Neuron (in vitro differentiated cells): ENCODE data around the gene ALK.

ENCODE experiments used
- H2AFZ ChIP-seq: one replicate; pipeline ENCODE4 v1.6.1; 2013; ENCODE audit warnings: low read depth, mild to moderate bottlenecking, inconsistent platforms, low read length, moderate library complexity
- H3K27me3 ChIP-seq: one replicate; pipeline ENCODE4 v1.6.1; 2013; ENCODE audit warnings: low read length; ENCODE audit not compliant: insufficient read depth
- H3K36me3 ChIP-seq: one replicate; pipeline ENCODE4 v1.6.1; 2013; ENCODE audit warnings: low read length; ENCODE audit not compliant: insufficient read depth
- H3K4me1 ChIP-seq: one replicate; pipeline ENCODE4 v1.6.1; 2013; ENCODE audit warnings: low read length; ENCODE audit not compliant: insufficient read depth
- H3K4me3 ChIP-seq: 2 replicates; pipeline ENCODE4 v1.5.1; 2013; ENCODE audit warnings: mild to moderate bottlenecking, low read length, moderate library complexity
- H3K9me3 ChIP-seq: one replicate; pipeline ENCODE4 v1.6.1; 2013; ENCODE audit warnings: low read length

Gene ALK

DNA sequence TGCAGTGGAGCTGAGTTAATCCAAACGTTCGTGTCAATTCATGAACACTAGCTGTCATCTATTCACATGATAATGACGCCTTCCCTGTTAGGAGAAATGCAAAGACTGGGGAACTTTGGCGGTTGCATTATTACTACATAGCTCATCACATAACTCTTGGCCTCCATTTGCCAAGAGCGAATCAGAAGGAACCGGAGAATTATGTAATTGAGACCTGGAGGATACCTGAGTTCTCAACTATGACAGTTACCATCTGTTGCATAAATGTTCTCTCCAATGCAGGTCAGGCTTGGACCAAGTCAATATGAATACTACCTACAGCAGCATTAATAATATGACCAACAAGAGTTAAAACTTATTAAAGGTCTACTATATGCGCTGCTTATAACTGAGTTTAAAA lies 531.7 kb downstream of the ALK start:
- no peaks in the 10 kb centered on the region for H3K9me3 ChIP-seq
- no peaks in the 10 kb centered on the region for H3K36me3 ChIP-seq
- no peak overlapping the region for H3K4me3 ChIP-seq
- H2AFZ ChIP-seq: no peak overlapping the region
- H3K4me1 ChIP-seq: peaks cover 34% of the 10 kb centered on the region
- H3K27me3 ChIP-seq: no peaks in the 10 kb centered on the region

DNA sequence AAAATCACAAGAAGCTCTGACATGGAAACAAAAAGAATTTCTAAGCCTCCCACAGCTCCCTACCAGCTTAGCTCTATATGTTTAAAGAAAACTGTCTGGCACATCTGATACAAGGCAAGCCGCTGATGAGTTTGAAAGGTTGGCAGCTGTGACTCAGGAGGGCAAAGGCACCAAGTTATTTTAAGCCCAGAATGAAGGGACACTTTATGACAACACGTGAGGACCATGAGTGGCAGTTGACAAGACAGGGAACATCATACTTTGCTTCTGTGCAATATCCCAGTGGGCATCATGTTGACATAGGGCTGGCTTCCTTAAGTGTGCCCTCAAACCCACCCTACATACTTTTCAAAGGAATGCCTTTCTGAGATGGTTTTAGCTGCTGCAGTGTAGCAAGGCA lies 533.3 kb downstream of the ALK start:
- Histone ChIP-seq H3K27me3 (no peaks in the 10 kb centered on the region), H3K9me3 (no peaks in the 10 kb centered on the region), H3K36me3 (no peaks in the 10 kb centered on the region), H2AFZ (no peak overlapping the region), H3K4me3 (no peak overlapping the region), H3K4me1 (peaks cover 29% of the 10 kb centered on the region)

DNA sequence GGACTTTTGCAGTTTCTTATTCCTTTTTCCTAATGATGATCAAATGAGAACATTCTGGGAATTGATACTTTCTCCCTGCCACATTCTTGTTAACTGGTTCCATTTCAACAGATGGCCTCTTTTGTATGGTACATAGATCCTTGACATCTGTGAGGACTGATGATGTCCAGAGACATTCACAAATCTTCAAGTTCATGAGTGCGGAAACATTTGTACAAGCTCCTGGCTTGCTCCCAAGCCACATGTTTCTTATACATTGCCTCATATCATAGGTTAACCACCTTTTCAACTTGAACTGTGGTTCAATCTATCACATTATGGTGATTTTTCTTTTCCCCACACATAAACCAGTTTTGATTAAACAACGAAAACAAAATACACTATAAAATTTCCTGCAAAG lies 538.9 kb downstream of the ALK start:
- Histone ChIP-seq H3K4me3 (no peak overlapping the region), H3K9me3 (no peaks in the 10 kb centered on the region), H3K36me3 (no peaks in the 10 kb centered on the region), H2AFZ (no peak overlapping the region), H3K27me3 (no peaks in the 10 kb centered on the region), H3K4me1 (no peaks in the 10 kb centered on the region)

DNA sequence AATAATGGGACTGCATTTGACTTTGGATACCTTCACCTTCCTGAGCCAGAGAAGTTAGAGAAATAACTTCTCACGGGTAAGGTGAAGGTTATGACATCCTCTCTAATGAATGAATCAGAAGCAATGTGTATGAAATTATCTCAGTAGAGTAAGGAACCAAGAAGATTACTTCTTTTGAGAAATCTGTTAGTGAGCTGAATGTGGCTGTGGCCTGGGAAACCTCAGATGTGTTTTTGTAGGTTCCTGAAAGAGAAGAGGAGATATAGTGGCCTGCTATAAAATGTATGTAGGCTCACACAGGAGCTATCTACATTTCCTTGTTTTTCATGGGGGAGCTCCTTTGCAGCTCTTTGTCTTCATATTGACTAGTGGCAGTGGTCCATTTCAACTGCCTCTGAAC lies 543.6 kb downstream of the ALK start:
- Histone ChIP-seq H3K36me3 (no peaks in the 10 kb centered on the region), H3K4me3 (no peak overlapping the region), H3K9me3 (no peaks in the 10 kb centered on the region), H2AFZ (no peak overlapping the region), H3K27me3 (no peaks in the 10 kb centered on the region), H3K4me1 (peaks cover 10% of the 10 kb centered on the region)

DNA sequence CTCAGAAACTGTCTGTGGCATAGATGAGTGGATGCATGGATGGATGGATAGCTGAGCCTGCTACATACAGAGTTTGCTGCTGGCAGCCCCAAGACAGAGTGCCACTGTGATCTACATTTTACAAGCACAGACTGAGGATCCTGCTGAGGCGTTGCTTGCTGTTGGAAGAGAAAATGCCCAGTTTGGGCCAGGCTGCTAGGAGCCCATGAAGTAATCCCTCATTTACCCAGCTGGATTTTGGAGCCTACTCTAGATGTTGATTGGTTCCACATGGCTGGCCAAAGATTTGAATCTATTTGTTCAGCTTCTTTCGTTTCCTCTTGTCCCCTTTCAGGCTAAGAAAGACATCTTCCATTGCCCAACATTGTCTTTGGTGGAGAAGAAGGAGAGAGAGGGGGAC lies 544.8 kb downstream of the ALK start:
- Histone ChIP-seq H3K9me3 (no peaks in the 10 kb centered on the region), H3K36me3 (no peaks in the 10 kb centered on the region), H3K4me3 (no peak overlapping the region), H3K27me3 (no peaks in the 10 kb centered on the region), H3K4me1 (peaks cover 10% of the 10 kb centered on the region), H2AFZ (no peak overlapping the region)

DNA sequence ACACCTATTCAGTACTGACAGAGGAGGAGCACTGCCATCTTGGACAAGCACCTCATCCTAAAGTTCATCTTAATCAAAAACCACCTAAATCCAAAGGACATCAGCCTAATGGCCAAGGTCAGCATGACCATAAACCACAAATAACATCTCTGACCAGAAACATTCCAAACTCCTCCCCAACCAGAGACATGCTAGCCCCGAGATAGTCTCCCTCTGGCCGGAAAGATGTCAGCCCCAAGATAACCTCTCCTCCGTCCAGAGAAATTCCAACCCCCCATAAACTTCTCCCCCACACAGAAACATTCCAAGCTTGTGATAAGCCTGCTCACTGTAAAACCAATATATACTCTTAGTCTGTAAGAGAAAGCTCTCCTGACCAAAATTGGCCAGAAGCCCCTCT lies 545.5 kb downstream of the ALK start:
- no peaks in the 10 kb centered on the region for H3K9me3 ChIP-seq
- H3K4me3 ChIP-seq: no peak overlapping the region

DNA sequence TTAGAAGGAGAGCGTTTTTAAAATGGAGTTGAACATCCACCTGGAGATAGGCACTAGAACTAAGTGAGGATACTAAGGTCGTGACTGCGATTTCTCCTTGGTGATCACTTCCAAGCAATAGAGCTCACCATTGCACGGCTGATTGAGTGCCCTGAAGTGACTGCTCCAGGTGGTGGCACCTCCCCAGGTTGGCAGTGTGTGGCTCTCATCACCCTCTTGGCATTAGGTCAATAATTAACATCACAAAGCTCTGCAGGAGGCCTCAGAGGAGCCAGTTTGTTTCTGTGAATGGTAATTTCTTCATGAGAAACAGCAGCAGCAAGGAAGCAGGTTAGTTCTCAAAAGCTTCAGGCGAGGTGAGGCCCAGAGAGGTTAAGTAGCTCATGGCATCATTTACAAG lies 546.6 kb downstream of the ALK start:
- Histone ChIP-seq H2AFZ (no peak overlapping the region), H3K4me1 (peaks cover 10% of the 10 kb centered on the region), H3K4me3 (no peak overlapping the region), H3K36me3 (no peaks in the 10 kb centered on the region), H3K27me3 (no peaks in the 10 kb centered on the region), H3K9me3 (no peaks in the 10 kb centered on the region)

More for the DNA sequence above, 545.5 kb downstream of the ALK start:
- Histone ChIP-seq H3K4me1 (peaks cover 10% of the 10 kb centered on the region), H2AFZ (no peak overlapping the region), H3K27me3 (no peaks in the 10 kb centered on the region), H3K36me3 (no peaks in the 10 kb centered on the region)

DNA sequence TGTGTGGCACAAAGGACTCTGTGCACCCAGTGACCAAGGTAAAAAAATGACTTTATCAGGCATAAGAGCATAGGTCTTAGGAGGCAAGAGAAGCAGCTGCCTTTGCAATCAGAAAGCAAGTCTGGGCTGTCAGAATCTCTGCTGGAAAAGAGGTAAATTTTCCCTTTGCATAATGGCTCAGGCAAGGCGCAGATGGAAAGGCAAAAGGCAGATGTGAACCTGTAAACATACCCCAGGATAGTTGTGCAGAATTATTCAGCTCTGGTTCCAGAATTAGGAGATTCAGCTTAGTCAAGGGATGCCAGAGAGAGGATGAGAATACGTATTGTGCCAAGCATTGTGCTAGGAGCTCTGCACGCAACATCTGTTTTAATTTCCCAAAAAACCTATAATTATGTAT lies 547.5 kb downstream of the ALK start:
- Histone ChIP-seq H3K27me3 (no peaks in the 10 kb centered on the region), H3K9me3 (no peaks in the 10 kb centered on the region), H2AFZ (no peak overlapping the region), H3K36me3 (no peaks in the 10 kb centered on the region), H3K4me1 (peaks cover 10% of the 10 kb centered on the region), H3K4me3 (no peak overlapping the region)

DNA sequence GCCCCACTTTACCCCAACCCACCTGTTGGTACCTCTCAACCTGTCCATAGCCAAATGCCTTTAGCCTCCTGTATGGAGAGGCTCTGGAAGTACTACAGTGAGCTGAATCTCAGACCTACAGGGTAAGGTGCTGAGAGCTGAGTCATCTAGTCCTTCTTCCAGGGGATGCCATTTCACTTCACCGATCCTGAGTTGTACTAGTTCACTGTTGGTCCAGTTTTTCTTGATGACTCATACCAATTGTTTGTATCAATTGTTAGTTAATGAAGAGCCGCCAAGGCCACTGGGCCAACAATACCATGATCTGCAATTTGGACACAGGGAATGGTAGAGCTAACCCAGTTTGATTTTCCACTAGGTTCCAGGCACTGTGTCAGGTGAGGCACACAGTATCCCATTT lies 549.2 kb downstream of the ALK start:
- no peaks in the 10 kb centered on the region for H3K9me3 ChIP-seq
- no peak overlapping the region for H2AFZ ChIP-seq
- H3K36me3 ChIP-seq: no peaks in the 10 kb centered on the region
- no peaks in the 10 kb centered on the region for H3K27me3 ChIP-seq
- H3K4me3 ChIP-seq: no peak overlapping the region
- H3K4me1 ChIP-seq: peaks cover 10% of the 10 kb centered on the region

DNA sequence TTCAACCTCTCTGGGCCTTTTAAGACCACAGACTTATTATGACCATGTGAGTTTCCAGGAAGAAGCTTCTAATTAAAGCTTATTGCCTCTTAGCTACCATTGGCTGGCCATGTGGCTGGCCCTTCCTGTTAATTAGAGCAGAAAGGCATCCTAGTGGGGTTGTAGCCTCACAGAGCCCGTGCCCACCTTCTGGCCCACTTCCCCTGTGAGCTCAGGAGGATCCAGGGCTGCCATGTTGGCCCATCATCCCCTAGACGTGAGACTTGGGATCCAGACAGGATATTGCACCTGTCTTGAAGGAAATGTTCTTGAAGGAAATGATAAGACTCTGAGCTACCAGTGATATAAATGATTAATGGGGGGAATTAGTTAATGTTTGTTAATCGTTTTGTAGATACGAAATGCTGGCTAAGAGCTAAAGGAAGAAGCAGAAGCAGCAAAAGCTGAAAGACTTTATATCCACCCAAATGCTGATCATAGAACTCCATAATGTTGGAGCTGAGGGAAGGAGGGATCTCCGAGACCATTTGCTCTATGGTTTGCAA lies 550.7 kb downstream of the ALK start:
- Histone ChIP-seq H3K4me1 (peaks cover 10% of the 10 kb centered on the region), H3K36me3 (no peaks in the 10 kb centered on the region), H3K4me3 (no peak overlapping the region), H3K27me3 (no peaks in the 10 kb centered on the region), H3K9me3 (no peaks in the 10 kb centered on the region), H2AFZ (no peak overlapping the region)

DNA sequence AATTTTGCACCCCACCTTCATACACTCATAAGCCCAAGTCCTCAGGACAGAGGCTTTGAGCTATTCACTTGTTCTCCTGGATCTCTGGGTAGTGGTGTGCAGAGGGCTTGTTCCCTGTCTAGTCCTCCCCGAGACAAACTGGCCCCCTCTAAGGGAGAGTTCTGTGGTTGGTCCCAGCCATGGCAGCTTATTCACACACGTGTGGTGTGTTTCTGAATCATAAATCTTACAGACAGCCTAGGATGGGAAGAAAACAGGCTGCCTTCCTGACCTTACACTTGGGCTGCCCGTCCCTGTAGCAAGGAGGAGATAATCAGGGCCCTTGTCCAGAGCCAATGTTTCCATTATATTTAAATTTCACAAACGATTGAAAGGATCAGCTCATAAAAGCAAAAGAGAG lies 551.2 kb downstream of the ALK start:
- no peak overlapping the region for H3K4me3 ChIP-seq
- H3K9me3 ChIP-seq: no peaks in the 10 kb centered on the region
- H3K4me1 ChIP-seq: peaks cover 10% of the 10 kb centered on the region
- no peaks in the 10 kb centered on the region for H3K27me3 ChIP-seq
- no peaks in the 10 kb centered on the region for H3K36me3 ChIP-seq
- H2AFZ ChIP-seq: no peak overlapping the region

DNA sequence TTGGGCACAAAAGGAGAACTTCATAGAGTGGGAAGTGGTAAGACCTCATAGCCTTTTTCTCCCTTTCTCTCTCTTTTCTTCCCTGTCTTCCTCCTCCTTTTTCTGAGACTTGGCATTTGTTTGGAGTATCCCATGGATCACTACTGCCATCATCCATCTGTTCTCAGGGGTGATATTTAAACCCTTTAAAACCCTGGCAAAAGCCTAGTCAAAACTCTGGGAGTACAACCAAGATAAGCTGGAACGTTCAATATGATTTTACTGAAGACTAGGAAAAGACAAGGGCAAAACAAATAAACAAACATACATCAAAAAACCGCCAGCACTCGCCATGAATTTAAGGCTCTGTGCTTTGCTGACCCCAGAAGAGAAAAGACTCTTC lies 552.7 kb downstream of the ALK start:
- no peak overlapping the region for H3K4me3 ChIP-seq
- H3K36me3 ChIP-seq: no peaks in the 10 kb centered on the region
- H3K4me1 ChIP-seq: peaks cover 2% of the 10 kb centered on the region
- H3K9me3 ChIP-seq: no peaks in the 10 kb centered on the region
- H2AFZ ChIP-seq: no peak overlapping the region
- H3K27me3 ChIP-seq: no peaks in the 10 kb centered on the region

DNA sequence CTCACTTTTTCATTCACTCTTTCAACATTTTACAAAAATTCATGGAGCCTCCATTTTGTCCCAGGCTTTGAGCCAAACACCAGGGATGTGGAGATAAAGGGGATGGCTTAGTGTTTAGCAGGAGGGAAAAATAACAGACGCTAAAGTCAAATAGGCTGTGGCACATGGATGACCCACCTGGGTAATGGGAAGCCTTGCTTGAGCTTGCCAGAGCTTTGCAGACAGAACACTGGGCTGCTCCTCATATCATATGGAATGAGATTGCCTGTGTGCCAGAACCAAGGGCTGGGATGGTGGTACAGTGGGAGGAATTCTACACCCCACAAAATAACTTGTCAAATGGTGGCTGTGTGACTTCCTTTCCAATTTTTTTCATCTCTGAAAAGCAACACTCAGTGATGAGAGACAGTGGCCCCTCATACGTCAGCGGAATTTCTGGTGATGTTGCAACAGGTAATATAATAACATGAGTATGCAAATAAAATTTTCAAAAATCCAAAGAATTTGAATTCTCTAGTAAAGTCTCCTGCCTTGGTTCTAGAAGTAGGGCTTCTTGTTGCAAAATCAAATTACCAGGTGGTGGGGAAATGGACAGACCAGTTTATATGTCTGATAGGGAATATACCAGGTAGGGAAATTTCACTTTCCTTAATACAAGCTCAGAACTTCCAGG lies 553.3 kb downstream of the ALK start:
- Histone ChIP-seq H3K9me3 (no peaks in the 10 kb centered on the region), H3K4me3 (no peak overlapping the region), H3K4me1 (no peaks in the 10 kb centered on the region), H3K27me3 (no peaks in the 10 kb centered on the region), H2AFZ (no peak overlapping the region), H3K36me3 (no peaks in the 10 kb centered on the region)

DNA sequence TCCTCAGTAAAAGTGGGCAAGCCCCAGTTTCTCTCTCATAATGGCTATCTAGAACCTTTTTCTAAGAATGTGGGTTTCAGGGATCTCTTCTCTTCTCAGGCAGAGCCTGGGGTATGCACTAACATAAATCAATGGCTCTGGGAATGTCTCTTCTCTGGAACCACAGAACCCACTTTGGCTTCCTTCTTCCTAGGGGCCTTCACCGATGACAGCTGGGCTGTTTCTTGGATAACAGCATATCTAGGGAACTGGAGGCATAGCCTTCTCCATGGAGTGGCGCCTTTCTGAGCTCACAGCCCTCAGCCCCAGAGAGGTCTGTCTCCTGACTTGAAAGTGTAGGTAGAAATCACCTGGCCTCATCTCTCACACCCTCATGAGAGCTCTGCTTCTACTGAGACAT lies 558.3 kb downstream of the ALK start:
- Histone ChIP-seq H3K4me1 (peaks cover 3% of the 10 kb centered on the region), H3K9me3 (no peaks in the 10 kb centered on the region), H2AFZ (no peak overlapping the region), H3K36me3 (no peaks in the 10 kb centered on the region), H3K4me3 (no peak overlapping the region), H3K27me3 (no peaks in the 10 kb centered on the region)
